ENCODE results near the gene SAMD13. TPM values are rescaled to one million over a fixed set of nuclear protein-coding genes. Genes with fewer than 3 reads are reported as not detected.
A peak's percentile ranks its signal among the peaks of the same experiment; 100 is the strongest.

The SAMD13 gene
- total RNA-seq, 4 donors from 2014 or later: 0.35 to 2.0 (median 1.3) TPM; not detected in 1

DNA sequence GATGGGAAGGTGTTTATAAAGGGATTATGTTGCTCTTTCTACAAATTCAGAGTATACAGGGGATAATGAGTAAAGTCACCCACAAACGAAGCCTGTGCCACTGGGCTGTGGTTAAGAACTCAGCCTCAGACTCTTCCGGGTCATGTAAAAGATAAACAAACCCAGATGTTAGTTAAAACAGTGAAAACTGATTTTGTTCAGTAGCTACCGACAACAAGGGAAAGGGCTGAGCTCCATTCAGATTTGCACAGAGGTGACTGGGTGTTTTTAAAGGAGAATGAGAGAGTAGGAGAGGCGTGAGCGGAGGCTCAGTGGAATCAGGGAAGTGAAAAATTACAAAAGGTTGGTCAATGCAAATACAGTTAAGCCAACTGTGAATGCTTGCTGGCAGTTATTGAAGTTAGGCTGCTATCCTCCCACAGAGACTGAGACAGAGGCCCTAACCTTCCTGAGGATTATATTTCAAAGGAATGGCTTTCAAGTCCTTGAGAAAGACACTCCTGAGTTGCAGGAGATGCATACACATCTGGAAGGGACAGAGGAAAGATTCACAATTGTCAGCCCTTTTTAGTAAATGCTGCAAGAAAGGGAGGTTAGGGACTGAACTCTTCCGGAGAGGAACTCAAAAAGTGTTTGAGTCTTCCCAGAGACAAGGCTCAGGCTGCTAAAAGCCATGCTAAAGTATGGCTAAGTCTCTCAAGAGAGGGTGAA, 29.9 kb upstream of the SAMD13 start:
- no peaks in the 10 kb centered on the region for H3K36me3 ChIP-seq
- H3K9me3 ChIP-seq: no peaks in the 10 kb centered on the region
- no peak for DNase-seq
- H3K27ac ChIP-seq: peak overlapping the region; percentile 48 to 88 (median 74)
- TF ChIP-seq, protein P1, sequence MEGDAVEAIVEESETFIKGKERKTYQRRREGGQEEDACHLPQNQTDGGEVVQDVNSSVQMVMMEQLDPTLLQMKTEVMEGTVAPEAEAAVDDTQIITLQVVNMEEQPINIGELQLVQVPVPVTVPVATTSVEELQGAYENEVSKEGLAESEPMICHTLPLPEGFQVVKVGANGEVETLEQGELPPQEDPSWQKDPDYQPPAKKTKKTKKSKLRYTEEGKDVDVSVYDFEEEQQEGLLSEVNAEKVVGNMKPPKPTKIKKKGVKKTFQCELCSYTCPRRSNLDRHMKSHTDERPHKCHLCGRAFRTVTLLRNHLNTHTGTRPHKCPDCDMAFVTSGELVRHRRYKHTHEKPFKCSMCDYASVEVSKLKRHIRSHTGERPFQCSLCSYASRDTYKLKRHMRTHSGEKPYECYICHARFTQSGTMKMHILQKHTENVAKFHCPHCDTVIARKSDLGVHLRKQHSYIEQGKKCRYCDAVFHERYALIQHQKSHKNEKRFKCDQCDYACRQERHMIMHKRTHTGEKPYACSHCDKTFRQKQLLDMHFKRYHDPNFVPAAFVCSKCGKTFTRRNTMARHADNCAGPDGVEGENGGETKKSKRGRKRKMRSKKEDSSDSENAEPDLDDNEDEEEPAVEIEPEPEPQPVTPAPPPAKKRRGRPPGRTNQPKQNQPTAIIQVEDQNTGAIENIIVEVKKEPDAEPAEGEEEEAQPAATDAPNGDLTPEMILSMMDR (IDR thresholded peaks at IDR 0.05): no peak
- TF ChIP-seq POLR2A (IDR thresholded peaks at IDR 0.05): no peak
- H3K27me3 ChIP-seq: no peaks in the 10 kb centered on the region
- 28 to 38% methylated on average over 6 of the region's 6 CpGs for WGBS, 2 donors
- no peak overlapping the region for H3K4me3 ChIP-seq
- peaks cover 0 to 49% (median 0%) of the 10 kb centered on the region in 3 donors for H3K4me1 ChIP-seq
- intact Hi-C loops (cut with DNase I): no loop called here

DNA sequence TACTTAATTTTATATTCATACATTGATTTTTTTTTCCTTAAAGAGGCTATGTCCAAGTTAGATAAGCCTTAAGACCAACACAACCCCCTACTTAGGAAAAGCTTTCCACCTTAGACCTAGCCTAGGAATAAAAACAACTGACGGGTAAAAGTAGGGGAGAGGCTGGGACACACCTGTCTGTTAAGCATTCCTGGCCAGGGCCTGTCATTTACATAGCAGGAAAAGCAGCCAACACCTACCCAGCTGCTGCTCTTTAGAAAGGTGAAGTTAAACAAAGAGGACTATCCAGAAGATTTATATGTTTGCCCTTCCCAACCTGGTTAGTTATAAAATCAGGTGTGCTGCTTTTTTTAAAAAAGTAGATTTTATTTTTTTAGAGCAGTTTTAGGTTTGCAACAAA, 29.1 kb upstream of the SAMD13 start:
- Histone ChIP-seq H3K4me3 (no peak overlapping the region), H3K9me3 (no peaks in the 10 kb centered on the region), H3K27ac (peak overlapping the region in 3 of 4 donors; percentile 70 to 88 (median 79)), H3K27me3 (no peaks in the 10 kb centered on the region), H3K4me1 (peaks cover 0 to 49% (median 0%) of the 10 kb centered on the region in 3 donors), H3K36me3 (no peaks in the 10 kb centered on the region)
- 27 to 31% methylated on average over 1 of the region's 1 CpG for WGBS, 2 donors
- intact Hi-C loops (cut with DNase I): no loop called here
- no peak for TF ChIP-seq POLR2A (IDR thresholded peaks at IDR 0.05)
- TF ChIP-seq, protein P1 (IDR thresholded peaks at IDR 0.05): no peak
- no peak for DNase-seq

DNA sequence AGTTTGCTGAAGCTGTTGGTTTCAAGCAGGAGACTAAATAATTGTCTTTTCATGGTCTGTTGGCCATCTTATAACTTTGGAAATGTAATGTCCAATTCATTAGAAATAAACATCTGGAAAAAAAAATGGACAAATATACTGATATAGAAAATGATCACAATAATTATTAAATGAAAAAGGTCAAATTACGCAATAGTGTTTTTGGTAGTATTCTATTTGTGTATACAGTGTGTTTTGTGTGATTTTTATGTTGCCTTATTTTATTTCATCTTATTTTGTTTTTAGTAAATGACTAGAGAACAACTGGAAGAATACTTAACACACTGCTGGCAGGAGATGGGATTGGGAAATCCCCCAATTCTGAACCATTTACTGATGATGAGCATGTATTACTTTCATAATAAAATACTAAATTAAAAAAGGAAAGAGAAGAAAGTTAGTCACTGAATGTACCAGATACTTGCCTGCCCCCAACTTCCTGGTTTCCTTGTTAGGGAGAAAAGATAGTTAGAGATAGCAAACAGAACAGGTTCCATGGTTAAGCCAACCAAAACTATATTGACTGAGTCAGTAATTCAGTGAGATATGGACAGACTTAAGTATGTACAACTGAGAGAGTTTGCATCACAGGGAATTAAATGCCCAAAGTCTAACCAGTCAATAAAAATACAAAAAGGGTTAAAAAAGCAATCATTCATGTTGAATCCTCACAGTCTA, 24.0 kb upstream of the SAMD13 start:
- no peaks in the 10 kb centered on the region for H3K36me3 ChIP-seq
- WGBS, 2 donors: 95 to 97% methylated on average over 1 of the region's 1 CpG

DNA sequence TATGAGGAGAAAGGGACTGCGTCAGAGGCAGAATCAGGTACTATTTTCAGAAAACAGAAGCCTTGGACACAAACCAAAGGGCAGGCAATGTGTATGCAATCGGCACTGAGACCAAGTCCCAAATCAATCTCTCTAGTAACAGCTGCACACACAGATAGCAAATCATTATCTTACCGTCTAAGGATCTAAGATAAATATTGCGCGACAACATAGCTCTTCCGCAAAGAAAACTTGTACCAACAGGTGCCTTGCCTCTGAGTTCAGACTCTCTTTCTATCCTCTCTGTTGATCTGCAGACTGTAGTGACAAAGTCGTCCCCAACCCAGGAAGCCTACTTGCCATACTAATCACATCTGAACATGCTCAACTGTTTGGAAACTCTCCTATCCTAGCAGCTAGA, 22.6 kb upstream of the SAMD13 start:
- 57 to 66% methylated on average over 6 of the region's 7 CpGs for WGBS, 2 donors
- Histone ChIP-seq H3K36me3 (no peaks in the 10 kb centered on the region), H3K4me3 (no peak overlapping the region), H3K4me1 (no peaks in the 10 kb centered on the region), H3K27me3 (no peaks in the 10 kb centered on the region), H3K27ac (no peak overlapping the region), H3K9me3 (no peaks in the 10 kb centered on the region)
- DNase-seq: no peak
- TF ChIP-seq POLR2A (IDR thresholded peaks at IDR 0.05): no peak
- TF ChIP-seq, protein P1 (IDR thresholded peaks at IDR 0.05): no peak
- intact Hi-C loops (cut with DNase I): no loop called here

More for the DNA sequence above, 24.0 kb upstream of the SAMD13 start:
- TF ChIP-seq POLR2A (IDR thresholded peaks at IDR 0.05): no peak
- TF ChIP-seq, protein P1 (IDR thresholded peaks at IDR 0.05): no peak
- H3K27ac ChIP-seq: no peak overlapping the region
- H3K9me3 ChIP-seq: no peaks in the 10 kb centered on the region
- intact Hi-C loops (cut with DNase I): no loop called here
- DNase-seq: no peak
- no peak overlapping the region for H3K4me3 ChIP-seq
- H3K27me3 ChIP-seq: no peaks in the 10 kb centered on the region
- peaks cover 0 to 7% (median 0%) of the 10 kb centered on the region in 3 donors for H3K4me1 ChIP-seq

DNA sequence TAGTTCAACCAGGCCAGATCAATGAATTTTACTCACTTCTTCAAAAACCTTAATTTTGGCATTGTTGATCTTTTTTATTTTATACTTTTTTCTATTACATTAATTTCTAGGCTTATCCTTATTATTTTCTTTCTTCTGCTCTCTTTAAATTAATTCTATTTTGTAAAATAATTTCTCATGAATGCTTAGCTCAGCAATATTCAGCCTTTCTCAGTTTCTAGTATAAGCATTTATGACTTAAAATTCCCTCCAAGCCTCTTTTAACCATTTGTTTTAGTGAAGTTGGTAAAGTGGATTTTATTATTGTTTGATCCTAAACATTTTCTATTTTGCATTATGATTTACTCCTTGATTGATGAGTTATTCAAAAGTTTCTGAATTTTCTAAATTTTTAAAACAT, 20.6 kb upstream of the SAMD13 start:
- no peaks in the 10 kb centered on the region for H3K4me1 ChIP-seq
- intact Hi-C loops (cut with DNase I): no loop called here
- no peaks in the 10 kb centered on the region for H3K27me3 ChIP-seq
- H3K36me3 ChIP-seq: no peaks in the 10 kb centered on the region
- H3K4me3 ChIP-seq: no peak overlapping the region
- no peak overlapping the region for H3K27ac ChIP-seq
- TF ChIP-seq, protein P1 (IDR thresholded peaks at IDR 0.05): no peak
- no peak for TF ChIP-seq POLR2A (IDR thresholded peaks at IDR 0.05)
- H3K9me3 ChIP-seq: no peaks in the 10 kb centered on the region
- no peak for DNase-seq

Measured in esophagus squamous epithelium (tissue), 5 donors.